ENCODE results near the gene PSMA2. TPM values are rescaled to one million over a fixed set of nuclear protein-coding genes. Genes with fewer than 3 reads are reported as not detected.

Gene PSMA2
- total RNA-seq, 2 donors from 2014 or later = 124 to 179 TPM

- H3K27me3 Mint-ChIP-seq = peaks cover 5% of the 10 kb centered on the region
- peaks cover 3% of the 10 kb centered on the region for H3K9me3 Mint-ChIP-seq
- H3K4me1 Mint-ChIP-seq = no peaks in the 10 kb centered on the region
- H3K36me3 Mint-ChIP-seq (ENCODE audit: low read depth) = no peaks in the 10 kb centered on the region
- no peak overlapping the region for H3K27ac Mint-ChIP-seq
- no peak overlapping the region for H3K4me3 Mint-ChIP-seq
- ATAC-seq (replicated peaks) = no peak
Measured at GRCh38 chr7:42953994-42954393, 22.0 kb upstream of the PSMA2 start.

DNA sequence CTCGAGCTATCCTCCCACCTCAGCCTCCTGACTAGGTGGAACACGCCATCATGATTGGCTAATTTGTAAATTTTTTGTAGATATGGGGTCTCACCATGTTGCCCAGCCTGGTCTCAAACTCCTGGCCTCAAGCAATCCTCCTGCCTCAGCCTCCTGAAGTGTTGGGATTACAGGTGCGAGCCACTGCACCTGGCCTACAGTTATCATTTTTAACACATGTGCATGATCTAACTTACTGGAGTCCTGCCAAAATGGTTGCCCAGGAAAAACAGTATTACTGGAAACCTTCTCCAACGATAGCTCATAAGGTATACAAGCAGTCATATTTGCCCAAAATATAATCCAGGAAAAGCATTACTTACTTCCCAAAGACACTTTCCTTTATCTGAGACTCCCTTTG lies 20.4 kb upstream of the PSMA2 start:
- no peak for ATAC-seq (replicated peaks)
- Mint-ChIP-seq H3K4me1 (no peaks in the 10 kb centered on the region), H3K36me3 (ENCODE audit: low read depth) (no peaks in the 10 kb centered on the region), H3K4me3 (no peak overlapping the region), H3K9me3 (peaks cover 2% of the 10 kb centered on the region), H3K27me3 (peaks cover 5% of the 10 kb centered on the region), H3K27ac (no peak overlapping the region)

- H3K36me3 Mint-ChIP-seq (ENCODE audit: low read depth) = no peaks in the 10 kb centered on the region
- no peaks in the 10 kb centered on the region for H3K4me1 Mint-ChIP-seq
- ATAC-seq (replicated peaks) = no peak
- H3K9me3 Mint-ChIP-seq = no peaks in the 10 kb centered on the region
- H3K27me3 Mint-ChIP-seq = peaks cover 5% of the 10 kb centered on the region
- no peak overlapping the region for H3K27ac Mint-ChIP-seq
- H3K4me3 Mint-ChIP-seq = no peak overlapping the region
Measured at GRCh38 chr7:42950417-42950816, 18.4 kb upstream of the PSMA2 start.

DNA sequence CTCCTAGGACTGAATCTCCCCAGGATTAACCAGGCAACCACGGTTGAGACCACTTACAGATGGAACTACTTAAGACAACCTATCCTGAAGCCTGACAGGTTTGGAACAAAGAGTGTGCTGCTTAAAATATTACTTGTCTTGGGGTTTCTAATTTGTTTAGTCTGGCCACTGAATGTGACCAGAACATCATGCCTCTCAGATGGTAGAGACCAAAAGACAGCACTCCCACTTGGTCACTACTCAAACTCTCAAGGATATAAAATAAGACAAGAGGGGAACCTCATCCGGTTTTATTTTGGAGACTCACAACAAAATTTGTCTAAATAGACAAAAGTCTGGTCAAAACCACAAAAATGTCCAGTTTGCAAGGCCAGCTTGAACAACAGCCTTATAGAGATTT lies 15.5 kb upstream of the PSMA2 start:
- Mint-ChIP-seq H3K4me3 (no peak overlapping the region), H3K27ac (no peak overlapping the region), H3K4me1 (no peaks in the 10 kb centered on the region), H3K9me3 (no peaks in the 10 kb centered on the region), H3K36me3 (ENCODE audit: low read depth) (no peaks in the 10 kb centered on the region), H3K27me3 (peaks cover 5% of the 10 kb centered on the region)
- ATAC-seq (replicated peaks) = no peak

DNA sequence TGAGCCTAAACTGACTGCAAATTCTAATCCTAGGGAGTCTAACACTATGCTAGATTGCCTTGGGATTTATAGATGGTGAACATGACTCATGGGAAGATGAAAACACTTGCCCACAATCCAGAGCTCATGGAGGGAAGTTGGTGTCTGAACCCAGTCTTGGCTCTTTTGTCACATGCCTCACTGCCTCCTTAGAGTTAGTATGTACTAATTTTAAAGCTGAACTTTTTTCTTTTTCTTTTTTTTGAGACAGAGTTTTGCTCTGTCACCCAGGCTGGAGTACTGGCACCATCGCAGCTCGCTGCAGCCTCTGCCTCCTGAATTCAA lies 14.6 kb upstream of the PSMA2 start:
- no peak overlapping the region for H3K4me3 Mint-ChIP-seq
- ATAC-seq (replicated peaks) = peak; percentile 28
- H3K27ac Mint-ChIP-seq = no peak overlapping the region
- H3K4me1 Mint-ChIP-seq = no peaks in the 10 kb centered on the region
- H3K9me3 Mint-ChIP-seq = no peaks in the 10 kb centered on the region
- H3K27me3 Mint-ChIP-seq = peaks cover 5% of the 10 kb centered on the region
- H3K36me3 Mint-ChIP-seq (ENCODE audit: low read depth) = no peaks in the 10 kb centered on the region

- no peaks in the 10 kb centered on the region for H3K9me3 Mint-ChIP-seq
- H3K4me1 Mint-ChIP-seq = no peaks in the 10 kb centered on the region
- peaks cover 2% of the 10 kb centered on the region for H3K36me3 Mint-ChIP-seq (ENCODE audit: low read depth)
- H3K27me3 Mint-ChIP-seq = peaks cover 5% of the 10 kb centered on the region
- peak overlapping the region; percentile 27 for H3K4me3 Mint-ChIP-seq
- no peak overlapping the region for H3K27ac Mint-ChIP-seq
- ATAC-seq (replicated peaks) = peak; percentile 86
Measured at GRCh38 chr7:42945821-42946626, 14.1 kb upstream of the PSMA2 start.

- peaks cover 15% of the 10 kb centered on the region for H3K4me1 Mint-ChIP-seq
- peak; percentile 16 for ATAC-seq (replicated peaks)
- no peaks in the 10 kb centered on the region for H3K9me3 Mint-ChIP-seq
- no peaks in the 10 kb centered on the region for H3K27me3 Mint-ChIP-seq
- peaks cover 50% of the 10 kb centered on the region for H3K36me3 Mint-ChIP-seq (ENCODE audit: low read depth)
- H3K27ac Mint-ChIP-seq = no peak overlapping the region
- H3K4me3 Mint-ChIP-seq = no peak overlapping the region
Measured at GRCh38 chr7:42940985-42941847, 9.2 kb upstream of the PSMA2 start.

DNA sequence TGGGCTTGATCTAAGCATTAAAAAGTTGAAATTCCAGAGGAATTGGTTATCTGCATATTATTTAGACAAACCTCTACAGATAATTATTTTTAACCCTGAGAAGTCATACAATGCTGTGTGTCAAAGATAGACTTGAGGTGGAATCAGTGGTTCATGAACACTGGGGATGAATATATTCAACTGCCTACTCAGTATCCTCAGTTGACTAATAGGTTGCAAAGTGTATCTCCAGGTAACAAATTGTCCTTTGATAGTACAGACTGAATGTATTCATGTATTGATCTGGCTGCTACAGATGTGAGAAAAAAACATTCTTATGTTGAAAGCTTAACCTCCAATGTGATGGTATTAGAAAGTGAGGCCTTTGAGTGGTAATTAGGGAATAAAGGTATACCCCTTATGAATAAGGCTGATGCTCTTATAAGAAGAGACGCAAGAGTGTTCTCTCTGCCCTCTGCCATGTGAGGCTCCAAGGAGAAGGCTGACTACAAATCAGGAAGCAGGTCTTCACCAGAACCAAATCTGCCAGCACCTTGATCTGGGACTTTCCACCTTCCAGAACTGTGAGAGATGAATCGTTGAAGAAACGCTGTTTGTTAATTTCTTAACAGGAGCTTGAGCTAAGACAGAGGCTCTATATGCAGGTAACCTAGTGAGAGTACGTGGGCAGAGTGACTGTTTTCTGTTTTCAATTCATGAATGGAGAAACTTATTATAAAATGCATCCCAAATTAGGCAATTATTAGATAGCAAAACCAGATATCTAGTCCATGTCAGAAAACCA lies 7.7 kb upstream of the PSMA2 start:
- H3K9me3 Mint-ChIP-seq = no peaks in the 10 kb centered on the region
- H3K27ac Mint-ChIP-seq = peak overlapping the region; percentile 74
- H3K27me3 Mint-ChIP-seq = no peaks in the 10 kb centered on the region
- H3K4me1 Mint-ChIP-seq = peaks cover 22% of the 10 kb centered on the region
- H3K4me3 Mint-ChIP-seq = peak overlapping the region; percentile 54
- H3K36me3 Mint-ChIP-seq (ENCODE audit: low read depth) = peaks cover 65% of the 10 kb centered on the region
- ATAC-seq (replicated peaks) = peak; percentile 81

DNA sequence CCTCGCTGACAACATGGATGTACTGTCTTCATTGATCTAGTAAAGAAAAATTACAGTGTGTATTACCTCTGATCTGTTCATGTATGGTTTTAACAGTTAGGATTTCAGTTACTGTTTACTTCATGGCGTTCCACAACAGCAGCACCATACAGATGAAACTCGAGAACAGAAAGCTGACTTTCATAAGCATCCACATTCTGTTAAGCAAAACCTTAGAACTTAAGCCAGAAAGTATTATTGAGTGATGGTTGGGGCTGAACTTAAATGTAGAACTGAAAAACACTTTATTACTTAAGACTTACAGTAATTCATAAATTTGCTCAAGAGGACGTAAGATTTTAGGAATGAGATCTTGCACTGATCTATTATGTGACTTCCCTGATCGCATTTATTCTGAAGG lies 3.9 kb upstream of the PSMA2 start:
- no peak for ATAC-seq (replicated peaks)
- Mint-ChIP-seq H3K36me3 (ENCODE audit: low read depth) (peaks cover 86% of the 10 kb centered on the region), H3K27me3 (no peaks in the 10 kb centered on the region), H3K4me1 (peaks cover 27% of the 10 kb centered on the region), H3K27ac (no peak overlapping the region), H3K9me3 (no peaks in the 10 kb centered on the region), H3K4me3 (no peak overlapping the region)

DNA sequence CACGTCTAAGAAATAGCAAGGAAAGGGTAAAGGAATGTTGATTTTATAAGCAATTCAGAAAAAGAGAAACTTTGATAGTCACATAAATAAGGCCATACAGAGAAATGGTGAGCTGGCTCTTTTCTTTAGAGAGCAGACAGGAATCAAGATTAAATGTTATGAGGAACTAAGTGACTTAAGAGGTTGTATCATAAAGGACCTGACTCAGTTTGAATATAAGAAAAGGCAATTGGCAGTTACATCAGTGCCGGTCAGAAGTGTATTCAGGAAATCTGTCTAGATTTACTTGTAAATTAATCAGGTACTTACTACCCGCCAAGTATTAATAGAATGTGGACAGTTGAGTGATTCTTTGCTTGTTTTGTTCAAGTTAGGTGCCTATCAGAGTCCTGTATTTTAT lies 2.3 kb upstream of the PSMA2 start:
- Mint-ChIP-seq H3K9me3 (no peaks in the 10 kb centered on the region), H3K36me3 (ENCODE audit: low read depth) (peaks cover 85% of the 10 kb centered on the region), H3K4me1 (peaks cover 23% of the 10 kb centered on the region), H3K27ac (no peak overlapping the region), H3K27me3 (no peaks in the 10 kb centered on the region), H3K4me3 (peak overlapping the region; percentile 99)
- ATAC-seq (replicated peaks) = no peak

DNA sequence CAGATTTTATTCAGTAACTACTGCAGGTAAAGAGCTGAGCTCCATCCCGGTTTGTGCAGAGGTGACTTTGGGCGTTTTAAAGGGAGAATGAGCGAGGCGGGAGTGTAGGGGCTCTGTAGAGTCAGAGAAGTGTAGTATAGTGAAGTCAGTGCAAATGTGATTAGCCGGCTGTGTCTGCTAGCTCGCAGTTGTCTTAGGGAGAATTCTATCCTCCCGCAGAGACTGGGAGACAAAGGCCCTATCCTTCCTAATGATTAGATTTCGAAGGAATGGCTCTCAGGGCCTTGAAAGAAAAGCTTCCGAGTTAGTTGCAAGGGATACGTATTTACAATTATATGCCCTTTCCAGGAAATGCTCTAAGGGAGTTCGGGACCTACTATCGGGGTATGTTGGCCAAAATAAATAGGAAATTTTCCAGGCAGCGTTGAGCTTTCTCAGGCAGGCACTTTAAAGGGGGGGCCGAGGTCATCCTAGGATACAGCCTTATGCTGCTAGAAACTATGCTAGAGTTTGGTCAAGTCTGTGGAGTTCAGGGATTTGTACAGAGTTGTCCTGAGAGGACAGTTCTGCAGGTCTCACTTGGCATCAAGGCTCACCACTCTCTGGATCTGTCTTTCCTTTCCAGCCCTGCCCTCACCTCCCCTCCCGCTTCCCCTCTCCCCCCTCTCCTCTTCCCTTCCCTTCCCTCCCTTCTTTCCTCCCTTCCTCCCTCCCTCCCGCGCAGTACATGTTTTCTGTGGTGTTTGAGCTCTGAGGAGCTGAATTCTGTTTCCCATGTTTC lies 1.0 kb upstream of the PSMA2 start:
- H3K4me3 Mint-ChIP-seq = peak overlapping the region; percentile 99
- H3K27me3 Mint-ChIP-seq = no peaks in the 10 kb centered on the region
- H3K36me3 Mint-ChIP-seq (ENCODE audit: low read depth) = peaks cover 85% of the 10 kb centered on the region
- peaks cover 36% of the 10 kb centered on the region for H3K4me1 Mint-ChIP-seq
- H3K27ac Mint-ChIP-seq = peak overlapping the region; percentile 97
- H3K9me3 Mint-ChIP-seq = no peaks in the 10 kb centered on the region
- no peak for ATAC-seq (replicated peaks)

- Mint-ChIP-seq H3K27ac (peak overlapping the region; percentile 97), H3K4me3 (peak overlapping the region; percentile 99), H3K4me1 (peaks cover 34% of the 10 kb centered on the region), H3K36me3 (ENCODE audit: low read depth) (peaks cover 85% of the 10 kb centered on the region), H3K9me3 (no peaks in the 10 kb centered on the region), H3K27me3 (no peaks in the 10 kb centered on the region)
- ATAC-seq (replicated peaks) = no peak
Measured at GRCh38 chr7:42931447-42931833, 534 bp downstream of the PSMA2 start.

DNA sequence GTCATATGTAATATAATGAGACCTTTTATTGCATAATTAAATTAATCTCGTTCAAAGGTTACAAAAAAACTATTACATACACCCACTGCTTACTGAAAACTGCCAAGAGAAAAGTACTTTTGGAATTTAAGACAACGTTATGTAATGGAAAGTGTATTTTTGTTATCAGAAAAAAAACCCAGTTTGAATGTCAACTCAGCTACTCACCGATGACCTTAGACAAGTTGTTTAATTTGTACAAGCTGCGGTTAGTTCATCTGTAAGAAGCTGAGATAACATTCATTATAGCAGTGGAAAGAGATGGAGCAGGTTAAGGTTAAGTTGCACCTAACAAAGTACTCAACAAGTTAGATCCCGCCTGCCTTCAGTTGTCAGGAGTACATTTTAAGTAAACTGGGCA lies 1.1 kb downstream of the PSMA2 start:
- Mint-ChIP-seq H3K27ac (peak overlapping the region; percentile 97), H3K36me3 (ENCODE audit: low read depth) (peaks cover 85% of the 10 kb centered on the region), H3K27me3 (no peaks in the 10 kb centered on the region), H3K9me3 (no peaks in the 10 kb centered on the region), H3K4me3 (peak overlapping the region; percentile 99), H3K4me1 (peaks cover 29% of the 10 kb centered on the region)
- ATAC-seq (replicated peaks) = no peak

GRCh38 chr7:42929449-42929848 lies 2.5 kb downstream of the PSMA2 start:
- Mint-ChIP-seq H3K27me3 (no peaks in the 10 kb centered on the region), H3K9me3 (no peaks in the 10 kb centered on the region), H3K36me3 (ENCODE audit: low read depth) (peaks cover 87% of the 10 kb centered on the region), H3K4me1 (peaks cover 33% of the 10 kb centered on the region), H3K27ac (peak overlapping the region; percentile 39), H3K4me3 (peak overlapping the region; percentile 99)
- ATAC-seq (replicated peaks) = no peak

All from activated T-helper 17 cell treated with anti-CD3 and anti-CD28 coated beads, Interleukin-2, amount 50 U/mL, for 72 hours (primary cell).